HL-60 (cell line): ENCODE results near the gene PLCB1.

Experiments used
- DNase-seq, 2 experiments: peaks; one replicate each; pipeline ENCODE4 v3.0.0-alpha.2; 2010 to 2020; ENCODE audit warnings: low read depth in 1 of 2, low spot score in 1 of 2
- H3K27ac ChIP-seq: fragments of 250-450 bp; sonication (Bioruptor Pico); replicated peaks from 2 replicates; pipeline ENCODE4 v1.5.1; 2020; ENCODE audit warnings: mild to moderate bottlenecking, moderate library complexity
- H3K27me3 ChIP-seq: fragments of 250-450 bp; sonication (Bioruptor Pico); 2 replicates; pipeline ENCODE4 v1.5.1; 2021; ENCODE audit warnings: mild to moderate bottlenecking, moderate library complexity; ENCODE audit not compliant: insufficient read depth, poor library complexity, severe bottlenecking
- H3K4me3 ChIP-seq: replicated peaks from 2 replicates; pipeline ENCODE4 v1.5.1; 2011; ENCODE audit warnings: mild to moderate bottlenecking, control low read depth, low read length; ENCODE audit not compliant: insufficient read depth
- GABPA ChIP-seq: IDR thresholded peaks from 2 replicates; pipeline ENCODE4 v1.6.1; 2012; ENCODE audit warnings: low read depth
- POLR2AphosphoS5 ChIP-seq: IDR thresholded peaks from 2 replicates; pipeline ENCODE4 v1.6.1; 2012; ENCODE audit warnings: low read depth
- SPI1 ChIP-seq: IDR thresholded peaks from 2 replicates; pipeline ENCODE4 v1.6.1; 2012; ENCODE audit warnings: low read depth, mild to moderate bottlenecking, borderline replicate concordance
- TF ChIP-seq, protein P1 (sequence below): IDR thresholded peaks from 2 replicates; pipeline ENCODE4 v1.6.1; 2012; ENCODE audit warnings: low read depth; ENCODE audit not compliant: insufficient replicate concordance
- TF ChIP-seq, protein P2 (sequence below): IDR thresholded peaks from one replicate; pipeline ENCODE4 v1.5.1; 2011; ENCODE audit warnings: low read length, control low read depth, inconsistent platforms; ENCODE audit not compliant: insufficient read depth

PLCB1 gene

GRCh38 chr20:8706961-8707700 lies 575.1 kb downstream of the PLCB1 start:
- H3K4me3 ChIP-seq, result no peak overlapping the region
- no peak overlapping the region for H3K27ac ChIP-seq
- H3K27me3 ChIP-seq, result no peaks in the 10 kb centered on the region
- no peak for DNase-seq
- TF ChIP-seq POLR2AphosphoS5 (no peak), GABPA (no peak), SPI1 (no peak)
- TF ChIP-seq, protein P1, sequence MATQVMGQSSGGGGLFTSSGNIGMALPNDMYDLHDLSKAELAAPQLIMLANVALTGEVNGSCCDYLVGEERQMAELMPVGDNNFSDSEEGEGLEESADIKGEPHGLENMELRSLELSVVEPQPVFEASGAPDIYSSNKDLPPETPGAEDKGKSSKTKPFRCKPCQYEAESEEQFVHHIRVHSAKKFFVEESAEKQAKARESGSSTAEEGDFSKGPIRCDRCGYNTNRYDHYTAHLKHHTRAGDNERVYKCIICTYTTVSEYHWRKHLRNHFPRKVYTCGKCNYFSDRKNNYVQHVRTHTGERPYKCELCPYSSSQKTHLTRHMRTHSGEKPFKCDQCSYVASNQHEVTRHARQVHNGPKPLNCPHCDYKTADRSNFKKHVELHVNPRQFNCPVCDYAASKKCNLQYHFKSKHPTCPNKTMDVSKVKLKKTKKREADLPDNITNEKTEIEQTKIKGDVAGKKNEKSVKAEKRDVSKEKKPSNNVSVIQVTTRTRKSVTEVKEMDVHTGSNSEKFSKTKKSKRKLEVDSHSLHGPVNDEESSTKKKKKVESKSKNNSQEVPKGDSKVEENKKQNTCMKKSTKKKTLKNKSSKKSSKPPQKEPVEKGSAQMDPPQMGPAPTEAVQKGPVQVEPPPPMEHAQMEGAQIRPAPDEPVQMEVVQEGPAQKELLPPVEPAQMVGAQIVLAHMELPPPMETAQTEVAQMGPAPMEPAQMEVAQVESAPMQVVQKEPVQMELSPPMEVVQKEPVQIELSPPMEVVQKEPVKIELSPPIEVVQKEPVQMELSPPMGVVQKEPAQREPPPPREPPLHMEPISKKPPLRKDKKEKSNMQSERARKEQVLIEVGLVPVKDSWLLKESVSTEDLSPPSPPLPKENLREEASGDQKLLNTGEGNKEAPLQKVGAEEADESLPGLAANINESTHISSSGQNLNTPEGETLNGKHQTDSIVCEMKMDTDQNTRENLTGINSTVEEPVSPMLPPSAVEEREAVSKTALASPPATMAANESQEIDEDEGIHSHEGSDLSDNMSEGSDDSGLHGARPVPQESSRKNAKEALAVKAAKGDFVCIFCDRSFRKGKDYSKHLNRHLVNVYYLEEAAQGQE, result no peak
- TF ChIP-seq, protein P2, sequence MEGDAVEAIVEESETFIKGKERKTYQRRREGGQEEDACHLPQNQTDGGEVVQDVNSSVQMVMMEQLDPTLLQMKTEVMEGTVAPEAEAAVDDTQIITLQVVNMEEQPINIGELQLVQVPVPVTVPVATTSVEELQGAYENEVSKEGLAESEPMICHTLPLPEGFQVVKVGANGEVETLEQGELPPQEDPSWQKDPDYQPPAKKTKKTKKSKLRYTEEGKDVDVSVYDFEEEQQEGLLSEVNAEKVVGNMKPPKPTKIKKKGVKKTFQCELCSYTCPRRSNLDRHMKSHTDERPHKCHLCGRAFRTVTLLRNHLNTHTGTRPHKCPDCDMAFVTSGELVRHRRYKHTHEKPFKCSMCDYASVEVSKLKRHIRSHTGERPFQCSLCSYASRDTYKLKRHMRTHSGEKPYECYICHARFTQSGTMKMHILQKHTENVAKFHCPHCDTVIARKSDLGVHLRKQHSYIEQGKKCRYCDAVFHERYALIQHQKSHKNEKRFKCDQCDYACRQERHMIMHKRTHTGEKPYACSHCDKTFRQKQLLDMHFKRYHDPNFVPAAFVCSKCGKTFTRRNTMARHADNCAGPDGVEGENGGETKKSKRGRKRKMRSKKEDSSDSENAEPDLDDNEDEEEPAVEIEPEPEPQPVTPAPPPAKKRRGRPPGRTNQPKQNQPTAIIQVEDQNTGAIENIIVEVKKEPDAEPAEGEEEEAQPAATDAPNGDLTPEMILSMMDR, result no peak

DNA sequence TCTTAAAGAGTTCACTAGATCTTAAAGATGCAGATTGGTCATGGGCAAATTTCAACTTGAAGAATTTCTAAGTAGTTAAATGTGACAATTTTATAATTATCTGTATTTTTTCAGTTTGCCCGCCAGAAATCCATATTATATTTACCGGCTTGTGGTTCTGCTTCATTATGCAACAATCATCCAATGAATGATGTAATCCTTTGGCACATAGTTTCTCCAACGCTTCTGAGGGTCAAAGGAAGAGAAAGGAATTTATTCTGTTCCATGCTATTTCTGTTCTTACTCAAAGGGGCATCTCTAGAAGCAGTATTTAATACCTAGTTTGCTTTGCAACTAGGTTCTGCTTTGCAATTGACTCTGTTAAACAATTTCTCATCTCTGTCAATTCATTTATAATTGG lies 577.6 kb downstream of the PLCB1 start:
- no peak for DNase-seq
- H3K27me3 ChIP-seq, result no peaks in the 10 kb centered on the region
- no peak overlapping the region for H3K4me3 ChIP-seq
- H3K27ac ChIP-seq, result no peak overlapping the region
- TF ChIP-seq GABPA (no peak), SPI1 (no peak), POLR2AphosphoS5 (no peak)
- TF ChIP-seq, protein P2, result no peak
- TF ChIP-seq, protein P1, result no peak

DNA sequence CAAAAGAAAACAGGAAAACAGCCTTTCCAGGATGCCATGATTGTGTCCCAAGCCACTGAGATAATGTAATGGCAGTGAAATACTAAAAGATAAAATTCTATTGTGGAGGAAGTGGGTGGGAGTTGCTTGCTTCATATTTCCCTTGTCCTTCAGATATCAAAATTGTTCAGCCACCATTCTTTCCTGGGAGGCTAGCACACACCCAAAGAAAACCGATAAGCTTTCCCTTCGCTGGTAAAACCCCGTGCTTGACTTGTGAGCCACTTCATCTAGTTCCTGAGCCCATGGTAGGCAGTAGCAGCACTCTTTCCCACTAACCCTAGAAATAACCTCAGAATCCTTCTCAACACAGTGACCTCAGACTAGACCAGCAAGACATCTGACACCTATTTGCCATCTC lies 579.4 kb downstream of the PLCB1 start:
- no peak for DNase-seq
- Histone ChIP-seq H3K27me3 (no peaks in the 10 kb centered on the region), H3K27ac (no peak overlapping the region), H3K4me3 (no peak overlapping the region)
- TF ChIP-seq, protein P2, result no peak
- TF ChIP-seq SPI1 (no peak), POLR2AphosphoS5 (no peak), GABPA (no peak)
- TF ChIP-seq, protein P1, result no peak
